Measurements from ENCODE around the gene QKI. TPM values are rescaled to one million over a fixed set of nuclear protein-coding genes. Genes with fewer than 3 reads are reported as not detected.
"Not testable (repeated sequence)": the region's sequence is repeated elsewhere in the genome, so short reads cannot be mapped to it uniquely, and the experiment has no call there.

QKI gene
- total RNA-seq, 2 experiments from 2014 or later: 61.7 to 74.7 TPM

- Mint-ChIP-seq H3K4me1 (peaks cover 31% of the 10 kb centered on the region), H3K27me3 (no peaks in the 10 kb centered on the region), H3K36me3 (ENCODE audit: low read depth) (peaks cover 5% of the 10 kb centered on the region), H3K4me3 (no peak overlapping the region), H3K9me3 (no peaks in the 10 kb centered on the region), H3K27ac (no peak overlapping the region)
- DNase-seq: no peak
- ChIA-PET CTCF (no interaction called here), POLR2A (no interaction called here)
Observed at GRCh38 chr6:163438940-163439335, 24.4 kb downstream of the QKI start.

GRCh38 chr6:163439390-163439789 lies 24.9 kb downstream of the QKI start:
- DNase-seq; H3K9me3 Mint-ChIP-seq; H3K4me3 Mint-ChIP-seq; POLR2A ChIA-PET; H3K27me3 Mint-ChIP-seq; H3K27ac Mint-ChIP-seq; H3K36me3 Mint-ChIP-seq (ENCODE audit: low read depth); CTCF ChIA-PET: not testable (repeated sequence)
- peaks cover 31% of the 10 kb centered on the region for H3K4me1 Mint-ChIP-seq

GRCh38 chr6:163439997-163440396 lies 25.5 kb downstream of the QKI start:
- Mint-ChIP-seq H3K4me3 (no peak overlapping the region), H3K27ac (no peak overlapping the region), H3K9me3 (no peaks in the 10 kb centered on the region), H3K4me1 (peaks cover 31% of the 10 kb centered on the region), H3K27me3 (no peaks in the 10 kb centered on the region), H3K36me3 (ENCODE audit: low read depth) (peaks cover 5% of the 10 kb centered on the region)
- no peak for DNase-seq
- ChIA-PET POLR2A (no interaction called here), CTCF (no interaction called here)

GRCh38 chr6:163442336-163442735 lies 27.8 kb downstream of the QKI start:
- H3K27ac Mint-ChIP-seq: no peak overlapping the region
- H3K27me3 Mint-ChIP-seq: no peaks in the 10 kb centered on the region
- H3K4me1 Mint-ChIP-seq: peaks cover 27% of the 10 kb centered on the region
- DNase-seq: no peak
- ChIA-PET CTCF (no interaction called here), POLR2A (no interaction called here)
- no peak overlapping the region for H3K4me3 Mint-ChIP-seq
- H3K9me3 Mint-ChIP-seq: no peaks in the 10 kb centered on the region
- H3K36me3 Mint-ChIP-seq (ENCODE audit: low read depth): peaks cover 5% of the 10 kb centered on the region

- Mint-ChIP-seq H3K27ac (no peak overlapping the region), H3K4me1 (peaks cover 17% of the 10 kb centered on the region), H3K36me3 (ENCODE audit: low read depth) (peaks cover 5% of the 10 kb centered on the region), H3K27me3 (no peaks in the 10 kb centered on the region), H3K9me3 (no peaks in the 10 kb centered on the region), H3K4me3 (no peak overlapping the region)
- no peak for DNase-seq
- ChIA-PET CTCF (no interaction called here), POLR2A (no interaction called here)
Observed at GRCh38 chr6:163444077-163444476, 29.6 kb downstream of the QKI start.

GRCh38 chr6:163446549-163446948 lies 32.0 kb downstream of the QKI start:
- no peak overlapping the region for H3K4me3 Mint-ChIP-seq
- no peaks in the 10 kb centered on the region for H3K9me3 Mint-ChIP-seq
- no peaks in the 10 kb centered on the region for H3K36me3 Mint-ChIP-seq (ENCODE audit: low read depth)
- CTCF ChIA-PET: no interaction called here
- DNase-seq: no peak
- peaks cover 12% of the 10 kb centered on the region for H3K4me1 Mint-ChIP-seq
- H3K27me3 Mint-ChIP-seq: no peaks in the 10 kb centered on the region
- no peak overlapping the region for H3K27ac Mint-ChIP-seq
- POLR2A ChIA-PET: interaction anchor here (0.7 kb wide), 1 partner anchor 14 kb away, joined by 3 read pairs; no protein-coding TSS in a partner anchor

- ChIA-PET CTCF (interaction anchor here (1.1 kb wide), 2 partner anchors 9 to 23 kb away, joined by 3 to 4 read pairs; no protein-coding TSS in a partner anchor), POLR2A (no interaction called here)
- Mint-ChIP-seq H3K27ac (no peak overlapping the region), H3K9me3 (no peaks in the 10 kb centered on the region), H3K27me3 (no peaks in the 10 kb centered on the region), H3K36me3 (ENCODE audit: low read depth) (no peaks in the 10 kb centered on the region), H3K4me3 (no peak overlapping the region), H3K4me1 (peaks cover 5% of the 10 kb centered on the region)
- no peak for DNase-seq
Observed at GRCh38 chr6:163449076-163449475, 34.6 kb downstream of the QKI start.

- ChIA-PET CTCF (no interaction called here), POLR2A (no interaction called here)
Observed at GRCh38 chr6:163454425-163454824, 39.9 kb downstream of the QKI start.

GRCh38 chr6:163455552-163455951 lies 41.0 kb downstream of the QKI start:
- Mint-ChIP-seq H3K9me3 (no peaks in the 10 kb centered on the region), H3K27me3 (no peaks in the 10 kb centered on the region), H3K27ac (no peak overlapping the region), H3K36me3 (ENCODE audit: low read depth) (peaks cover 25% of the 10 kb centered on the region), H3K4me3 (no peak overlapping the region), H3K4me1 (peaks cover 36% of the 10 kb centered on the region)
- DNase-seq: no peak
- ChIA-PET POLR2A (no interaction called here), CTCF (interaction anchor here (1.0 kb wide), 1 partner anchor 9 kb away, joined by 3 read pairs; no protein-coding TSS in a partner anchor)

More at GRCh38 chr6:163454425-163454824, 39.9 kb downstream of the QKI start:
- Mint-ChIP-seq H3K27me3 (no peaks in the 10 kb centered on the region), H3K27ac (no peak overlapping the region), H3K36me3 (ENCODE audit: low read depth) (peaks cover 19% of the 10 kb centered on the region), H3K4me3 (no peak overlapping the region), H3K9me3 (no peaks in the 10 kb centered on the region), H3K4me1 (peaks cover 29% of the 10 kb centered on the region)
- DNase-seq: no peak

- ChIA-PET CTCF (interaction anchor here (1.1 kb wide), 1 partner anchor 9 kb away, joined by 4 read pairs; no protein-coding TSS in a partner anchor), POLR2A (no interaction called here)
- Mint-ChIP-seq H3K27me3 (no peaks in the 10 kb centered on the region), H3K4me3 (peak overlapping the region; percentile 19), H3K4me1 (peaks cover 49% of the 10 kb centered on the region), H3K27ac (peak overlapping the region; percentile 87), H3K36me3 (ENCODE audit: low read depth) (peaks cover 33% of the 10 kb centered on the region), H3K9me3 (no peaks in the 10 kb centered on the region)
- no peak for DNase-seq
Observed at GRCh38 chr6:163457637-163458561, 43.4 kb downstream of the QKI start.

- Mint-ChIP-seq H3K27me3 (no peaks in the 10 kb centered on the region), H3K4me3 (peak overlapping the region; percentile 81), H3K27ac (peak overlapping the region; percentile 98), H3K9me3 (no peaks in the 10 kb centered on the region), H3K36me3 (ENCODE audit: low read depth) (peaks cover 41% of the 10 kb centered on the region), H3K4me1 (peaks cover 53% of the 10 kb centered on the region)
- CTCF ChIA-PET: no interaction called here
- no peak for DNase-seq
- POLR2A ChIA-PET: no interaction called here
Observed at GRCh38 chr6:163459007-163459406, 44.5 kb downstream of the QKI start.

GRCh38 chr6:163459536-163459935 lies 45.0 kb downstream of the QKI start:
- POLR2A ChIA-PET: no interaction called here
- no peaks in the 10 kb centered on the region for H3K9me3 Mint-ChIP-seq
- CTCF ChIA-PET: interaction anchor here (1.2 kb wide), 1 partner anchor 65 kb away, joined by 3 read pairs; no protein-coding TSS in a partner anchor
- no peaks in the 10 kb centered on the region for H3K27me3 Mint-ChIP-seq
- peak overlapping the region; percentile 98 for H3K27ac Mint-ChIP-seq
- H3K36me3 Mint-ChIP-seq (ENCODE audit: low read depth): peaks cover 46% of the 10 kb centered on the region
- no peak for DNase-seq
- H3K4me1 Mint-ChIP-seq: peaks cover 53% of the 10 kb centered on the region
- peak overlapping the region; percentile 81 for H3K4me3 Mint-ChIP-seq

- no peaks in the 10 kb centered on the region for H3K9me3 Mint-ChIP-seq
- CTCF ChIA-PET: interaction anchor here (0.9 to 1.2 kb wide), 2 partner anchors 49 to 64 kb away, joined by 3 read pairs; no protein-coding TSS in a partner anchor
- peak overlapping the region; percentile 81 for H3K4me3 Mint-ChIP-seq
- POLR2A ChIA-PET: interaction anchor here (0.5 kb wide), 1 partner anchor 14 kb away, joined by 3 read pairs; no protein-coding TSS in a partner anchor
- no peaks in the 10 kb centered on the region for H3K27me3 Mint-ChIP-seq
- peaks cover 53% of the 10 kb centered on the region for H3K4me1 Mint-ChIP-seq
- DNase-seq: peak; percentile 49
- peaks cover 52% of the 10 kb centered on the region for H3K36me3 Mint-ChIP-seq (ENCODE audit: low read depth)
- peak overlapping the region; percentile 98 for H3K27ac Mint-ChIP-seq
Observed at GRCh38 chr6:163460307-163460782, 45.8 kb downstream of the QKI start.
